H1 (cell line): Measurements from ENCODE around the gene NFKBIZ. TPM values are rescaled to one million over a fixed set of nuclear protein-coding genes. Genes with fewer than 3 reads are reported as not detected.

Source experiments
- EGR1 ChIP-seq: IDR thresholded peaks from 2 replicates; pipeline ENCODE4 v1.6.1; 2011; ENCODE audit warnings: low read depth, low read length, borderline replicate concordance
- HDAC2 ChIP-seq, 2 experiments: fragments of 300-600 bp in 1 of 2; sonication (generic) in 1 of 2; IDR thresholded peaks; 2 replicates each; pipeline ENCODE4 v1.6.1; 2011 to 2012; ENCODE audit warnings: low read depth in 2 of 2, low read length in 2 of 2, mild to moderate bottlenecking in 2 of 2, moderate library complexity in 2 of 2, borderline replicate concordance in 1 of 2, inconsistent platforms in 1 of 2
- TAF1 ChIP-seq: IDR thresholded peaks from 2 replicates; pipeline ENCODE4 v1.6.1; 2011; ENCODE audit warnings: mild to moderate bottlenecking, low read depth, low read length
- polyA plus RNA-seq, 7 experiments: library from polyadenylated mRNA; depleted of rRNA in 3 of 7; stranded (reverse) in 5 of 7; unstranded in 2 of 7; fragments of >200 nt in 5 of 7; fragments of 200-250 nt in 2 of 7; gene quantifications; 1 replicate in 5 of 7; 2 replicates in 1 of 7; 4 replicates in 1 of 7; pipeline versions ENCODE4 v1.2.1 to v1.2.3, GENCODE V29; 2011 to 2013; ENCODE audit warnings: missing spikeins in 2 of 7, mixed read lengths in 2 of 7
- total RNA-seq: library from RNA; stranded (reverse); fragmentation: NEBNext Ultra II Directional; extraction: Animal tissue kit (Norgen Biotek cat#: 25700); gene quantifications from 2 replicates; pipeline ENCODE4 v1.2.1, GENCODE V29; 2021
- TF ChIP-seq, protein P1 (sequence below): IDR thresholded peaks from 2 replicates; pipeline ENCODE4 v1.6.1; 2012; ENCODE audit warnings: inconsistent platforms

The NFKBIZ gene
- total and polyA plus RNA-seq, 2 of the 8 experiments (the other 6 are each of a cell fraction or from before 2014, with no cell fraction given) = 7.2 to 24.5 TPM

DNA sequence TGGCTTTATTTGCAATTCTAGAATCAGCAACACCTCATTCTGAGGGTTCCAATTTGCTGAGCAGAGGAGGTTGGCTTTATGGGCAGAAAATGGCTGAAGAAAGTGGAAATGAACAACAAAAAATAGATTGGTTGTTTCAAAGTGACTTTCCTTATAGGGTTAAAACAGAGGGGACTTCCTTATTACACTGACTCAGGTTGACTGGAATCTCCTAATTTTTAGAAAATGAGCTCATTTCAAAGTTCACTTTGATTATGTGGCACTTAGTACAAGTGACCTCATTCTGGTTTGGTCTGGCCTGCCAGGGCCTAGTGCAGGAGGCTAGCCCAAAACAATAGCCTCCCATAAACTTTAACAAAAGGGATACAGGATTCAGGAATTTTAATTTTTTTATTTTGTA, 41.4 kb downstream of the NFKBIZ start (continued):
- TF ChIP-seq HDAC2 (IDR thresholded peaks at IDR 0.05; ENCODE audit: borderline replicate concordance in 1 of 2, low read depth in 2 of 2, low read length in 2 of 2) (no peak), TAF1 (no peak), EGR1 (no peak)
- TF ChIP-seq, protein P1, sequence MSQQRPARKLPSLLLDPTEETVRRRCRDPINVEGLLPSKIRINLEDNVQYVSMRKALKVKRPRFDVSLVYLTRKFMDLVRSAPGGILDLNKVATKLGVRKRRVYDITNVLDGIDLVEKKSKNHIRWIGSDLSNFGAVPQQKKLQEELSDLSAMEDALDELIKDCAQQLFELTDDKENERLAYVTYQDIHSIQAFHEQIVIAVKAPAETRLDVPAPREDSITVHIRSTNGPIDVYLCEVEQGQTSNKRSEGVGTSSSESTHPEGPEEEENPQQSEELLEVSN = no peak
